Left lung (tissue), 10 donors: ENCODE results near the gene ZNF609. TPM values are rescaled to one million over a fixed set of nuclear protein-coding genes. Genes with fewer than 3 reads are reported as not detected.

Experiments
- ATAC-seq: fragments of 200-7000 bp; cut with Tn5 transposase; one replicate; pipeline ENCODE4 v1.9.1; 2020; ENCODE audit warnings: moderate library complexity
- DNase-seq, 4 donors: peaks; one replicate each; pipeline ENCODE4 v3.0.0-alpha.2; 2013 to 2020
- H3K27ac ChIP-seq, 2 donors: fragments of 200-600 bp; sonication (generic) in 1 of 2; one replicate each; pipeline versions ENCODE4 v1.5.0 to v1.8.0; 2020 to 2021
- H3K27me3 ChIP-seq, 2 donors: fragments of 200-600 bp; sonication (generic) in 1 of 2; one replicate each; pipeline versions ENCODE4 v1.5.0 to v1.8.0; 2020 to 2021
- H3K36me3 ChIP-seq, 2 donors: fragments of 200-600 bp; sonication (generic) in 1 of 2; one replicate each; pipeline versions ENCODE4 v1.5.0 to v1.8.0; 2020 to 2021
- H3K4me1 ChIP-seq, 2 donors: fragments of 200-600 bp; one replicate each; pipeline ENCODE4 v1.8.0; 2021
- H3K4me3 ChIP-seq, 2 donors: fragments of 200-600 bp; sonication (generic) in 1 of 2; one replicate each; pipeline versions ENCODE4 v1.5.0 to v1.8.0; 2020 to 2021; ENCODE audit warnings: mild to moderate bottlenecking in 1 of 2
- H3K9me3 ChIP-seq, 2 donors: fragments of 200-600 bp; sonication (generic) in 1 of 2; one replicate each; pipeline versions ENCODE4 v1.5.0 to v1.8.0; 2020 to 2021
- CTCF ChIP-seq, 2 donors: fragments of 200-600 bp; sonication (generic) in 1 of 2; IDR thresholded peaks; one replicate each; pipeline versions ENCODE4 v1.5.0 to v1.8.0; 2021; ENCODE audit warnings: antibody characterized with exemption in 2 of 2
- intact Hi-C, 2 donors: fragments of 100-400 bp; cut with DNase I; formaldehyde crosslinking; loops; one replicate each; pipeline versions ENCODE4 v1.11.2 to v1.14.2; 2022
- polyA plus RNA-seq, 6 donors: library from polyadenylated mRNA; unstranded; fragments of 120-200 nt; gene quantifications; one replicate each; pipeline ENCODE4 v1.2.1, GENCODE V29; 2013; ENCODE audit not compliant: insufficient read length in 6 of 6
- total RNA-seq, 2 donors: library from RNA; stranded (reverse); fragmentation: NEBNext Ultra II Directional; extraction: Animal tissue kit (Norgen Biotek cat#: 25700); gene quantifications; one replicate each; pipeline ENCODE4 v1.2.1, GENCODE V29; 2021
- donor health status: DM: no; HTN: yes; CAD: no.
- donor health status: DM: no; HTN: no; CAD: no.

Gene ZNF609
- total and polyA plus RNA-seq, 8 donors = 31.9 to 37.4 (median 36.7) TPM

DNA sequence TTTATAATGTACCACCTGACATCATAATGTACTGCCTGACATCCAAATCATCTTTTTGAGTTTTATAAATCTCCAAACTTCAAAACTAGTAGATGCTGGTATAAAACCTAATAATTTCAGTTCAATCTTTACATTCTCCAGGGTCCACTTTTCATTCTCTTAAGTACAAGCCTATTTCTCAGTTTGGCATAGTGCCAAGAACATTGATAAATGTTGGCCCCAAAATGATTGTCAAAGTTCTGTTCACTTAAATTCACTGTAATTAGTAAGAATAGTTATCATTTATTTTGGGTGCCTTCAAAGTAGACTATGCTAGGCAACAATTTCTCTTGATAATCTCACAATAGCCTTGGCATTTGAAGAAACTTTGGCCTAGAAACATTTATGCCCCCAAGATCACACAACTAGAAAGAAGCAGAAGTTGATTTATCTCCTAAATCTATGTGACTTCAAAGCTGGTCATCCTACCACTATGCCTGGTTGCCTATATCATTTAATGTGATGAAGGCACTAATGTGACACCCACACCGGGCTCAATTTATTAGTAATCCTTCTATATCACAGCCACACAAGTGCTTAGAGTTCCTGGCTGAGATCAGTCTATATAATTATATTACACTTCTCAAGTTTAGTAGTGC is 101.7 kb downstream of the ZNF609 start:
- H3K9me3 ChIP-seq = no peaks in the 10 kb centered on the region
- no peak overlapping the region for H3K4me3 ChIP-seq
- H3K27me3 ChIP-seq = no peaks in the 10 kb centered on the region
- DNase-seq (no peak), ATAC-seq (no peak)
- TF ChIP-seq CTCF (IDR thresholded peaks at IDR 0.05) = no peak
- peaks cover 0 to 4% of the 10 kb centered on the region in 2 donors for H3K4me1 ChIP-seq
- no peak overlapping the region for H3K27ac ChIP-seq
- no peaks in the 10 kb centered on the region for H3K36me3 ChIP-seq
- intact Hi-C loops = no loop called here

GRCh38 chr15:64566102-64566501 is 105.7 kb downstream of the ZNF609 start:
- intact Hi-C loops = no loop called here
- Histone ChIP-seq H3K27ac (no peak overlapping the region), H3K4me3 (no peak overlapping the region), H3K4me1 (peaks cover 0 to 4% of the 10 kb centered on the region in 2 donors), H3K9me3 (no peaks in the 10 kb centered on the region), H3K27me3 (no peaks in the 10 kb centered on the region), H3K36me3 (no peaks in the 10 kb centered on the region)
- DNase-seq (no peak), ATAC-seq (no peak)
- TF ChIP-seq CTCF (IDR thresholded peaks at IDR 0.05) = no peak

DNA sequence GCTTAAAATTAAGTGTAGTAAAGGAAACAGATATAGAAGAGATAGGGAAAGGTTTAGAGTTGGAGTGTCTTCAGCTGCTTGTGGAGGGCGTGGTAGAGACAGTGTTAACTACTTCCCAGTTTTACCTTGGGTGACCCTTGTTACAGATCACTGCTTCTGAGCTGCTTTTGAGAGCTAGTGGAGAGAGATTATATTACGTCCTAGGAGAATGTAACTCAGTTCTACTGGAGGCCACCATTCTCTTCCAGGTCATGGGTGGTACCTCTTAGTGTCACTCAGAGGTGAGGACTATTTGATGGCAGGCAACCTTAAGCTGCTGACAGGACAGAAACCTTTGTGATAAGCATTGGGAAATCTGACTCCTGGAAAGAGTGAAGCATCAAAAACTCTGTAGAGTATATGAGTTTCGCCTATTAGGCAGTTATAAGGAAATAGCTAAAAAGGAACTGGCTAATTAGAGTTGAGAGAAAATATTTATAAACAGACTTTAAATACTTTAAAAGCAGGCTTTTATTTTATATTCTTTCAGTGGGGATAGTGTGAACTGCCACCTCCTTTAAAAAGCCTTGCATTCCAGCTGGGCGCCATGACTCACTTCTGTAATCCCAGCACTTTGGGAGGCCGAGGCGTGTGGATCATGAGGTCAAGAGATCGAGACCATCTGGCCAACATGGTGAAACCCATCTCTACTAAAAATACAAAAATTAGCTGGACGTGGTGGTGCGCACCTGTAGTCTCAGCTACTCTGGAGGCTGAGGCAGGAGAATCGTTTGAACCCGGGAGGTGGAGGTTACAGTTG is 106.5 kb downstream of the ZNF609 start:
- no peaks in the 10 kb centered on the region for H3K9me3 ChIP-seq
- no peaks in the 10 kb centered on the region for H3K36me3 ChIP-seq
- peaks cover 5 to 8% of the 10 kb centered on the region in 2 donors for H3K4me1 ChIP-seq
- intact Hi-C loops = no loop called here
- peak; percentile 32 for ATAC-seq
- no peaks in the 10 kb centered on the region for H3K27me3 ChIP-seq
- no peak for DNase-seq
- TF ChIP-seq CTCF (IDR thresholded peaks at IDR 0.05) = no peak
- H3K4me3 ChIP-seq = no peak overlapping the region
- no peak overlapping the region for H3K27ac ChIP-seq

- H3K27me3 ChIP-seq = no peaks in the 10 kb centered on the region
- no peak overlapping the region for H3K27ac ChIP-seq
- H3K9me3 ChIP-seq = no peaks in the 10 kb centered on the region
- no peak overlapping the region for H3K4me3 ChIP-seq
- intact Hi-C loops = no loop called here
- H3K36me3 ChIP-seq = no peaks in the 10 kb centered on the region
- H3K4me1 ChIP-seq = peaks cover 8% of the 10 kb centered on the region in 2 donors
- no peak for DNase-seq
- ATAC-seq = no peak
- TF ChIP-seq CTCF (IDR thresholded peaks at IDR 0.05) = no peak
Observed at GRCh38 chr15:64568765-64569164, 108.4 kb downstream of the ZNF609 start.

DNA sequence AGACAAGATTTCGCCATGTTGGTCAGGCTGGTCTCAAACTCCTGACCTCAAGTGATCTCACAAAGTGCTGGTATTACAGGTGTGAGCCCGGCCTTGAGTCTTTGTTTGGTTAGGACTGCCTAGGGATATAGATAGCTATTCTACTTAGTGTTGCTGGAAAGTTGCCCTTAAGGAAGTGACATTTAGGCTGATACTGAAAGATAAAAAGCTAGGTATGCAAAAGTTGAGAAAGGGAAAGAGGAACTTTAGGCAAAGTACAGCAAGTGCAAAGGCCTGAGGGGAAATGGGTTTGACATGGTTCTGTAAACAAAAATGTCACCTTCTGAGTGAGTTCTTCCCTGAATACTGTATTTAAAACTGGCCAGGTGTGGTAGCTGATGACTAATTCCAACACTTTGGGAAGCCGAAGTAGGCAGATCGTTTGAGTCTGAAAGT is 111.5 kb downstream of the ZNF609 start:
- DNase-seq = no peak
- peaks cover 4 to 16% of the 10 kb centered on the region in 2 donors for H3K4me1 ChIP-seq
- peak overlapping the region; percentile 20 to 43 for H3K27ac ChIP-seq
- H3K36me3 ChIP-seq = no peaks in the 10 kb centered on the region
- intact Hi-C loops = no loop called here
- H3K9me3 ChIP-seq = no peaks in the 10 kb centered on the region
- no peaks in the 10 kb centered on the region for H3K27me3 ChIP-seq
- peak; percentile 63 for ATAC-seq
- no peak overlapping the region for H3K4me3 ChIP-seq
- no peak for TF ChIP-seq CTCF (IDR thresholded peaks at IDR 0.05)
